A549 (cell line): Measurements from ENCODE around the gene GPR183. TPM values are rescaled to one million over a fixed set of nuclear protein-coding genes. Genes with fewer than 3 reads are reported as not detected.

ENCODE experiments used
- ATAC-seq, 2 experiments: fragments of 200-7000 bp in 1 of 2; fragments of >200 bp in 1 of 2; cut with Nextera tagmentation in 1 of 2; cut with Tn5 transposase in 1 of 2; 3 replicates each; pipeline versions ENCODE4 v1.8.0 to v1.9.1; 2018 to 2020; ENCODE audit warnings: mild to moderate bottlenecking in 1 of 2, moderate library complexity in 1 of 2
- CTCF ChIA-PET: fragments of 300-600 bp; sonication (Branson Sonifier 250); formaldehyde crosslinking; extraction: SDS; loops from one replicate; lab custom pipeline; 2021; ENCODE audit warnings: antibody characterized with exemption, inconsistent platforms; lab: Yijun Ruan, JAX
- POLR2A ChIA-PET: fragments of 350-600 bp; formaldehyde crosslinking; extraction: SDS; loops from one replicate; lab custom pipeline; 2021; ENCODE audit warnings: antibody characterized with exemption, inconsistent platforms; lab: Yijun Ruan, JAX
- DNase-seq, 2 experiments: peaks; one replicate each; pipeline versions ENCODE4 v3.0.0 to v3.0.0-alpha.2; 2011 to 2016; ENCODE audit warnings: low read depth in 1 of 2, low spot score in 1 of 2
- FAIRE-seq: peaks from 2 replicates; lab custom pipeline; 2011; peaks lifted over from hg19 to GRCh38; lab: Jason Lieb, UNC
- H3K27ac ChIP-seq, 2 experiments: fragments of >200 bp; sonication (Bioruptor Twin); formaldehyde crosslinking; 3 replicates each; pipeline ENCODE4 v1.5.1; 2016 to 2017
- H3K4me1 ChIP-seq: fragments of >200 bp; sonication (Bioruptor Twin); formaldehyde crosslinking; 3 replicates; pipeline ENCODE4 v1.6.1; 2016
- H3K4me2 ChIP-seq: fragments of >200 bp; sonication (Bioruptor Twin); formaldehyde crosslinking; 3 replicates; pipeline ENCODE4 v1.6.1; 2016
- H3K4me3 ChIP-seq: fragments of >200 bp; sonication (Bioruptor Twin); formaldehyde crosslinking; 3 replicates; pipeline ENCODE4 v1.5.1; 2016
- H3K9me3 ChIP-seq: fragments of >200 bp; sonication (Bioruptor Twin); formaldehyde crosslinking; 3 replicates; pipeline ENCODE4 v1.6.1; 2016
- BCL3 ChIP-seq: fragments of >200 bp; sonication (Bioruptor Twin); formaldehyde crosslinking; IDR thresholded peaks from 3 replicates; pipeline ENCODE4 v1.6.1; 2016
- BHLHE40 ChIP-seq: IDR thresholded peaks from 2 replicates; pipeline ENCODE4 v1.6.1; 2012; ENCODE audit warnings: low read depth, low read length, inconsistent platforms
- CEBPB ChIP-seq, 2 experiments: fragments of >200 bp in 1 of 2; sonication (Bioruptor Twin) in 1 of 2; formaldehyde crosslinking in 1 of 2; IDR thresholded peaks; 2 replicates each; pipeline ENCODE4 v1.6.1; 2012 to 2016
- CHD2 ChIP-seq: fragments of 150-350 bp; IDR thresholded peaks from 2 replicates; pipeline ENCODE4 v1.6.1; 2014; ENCODE audit warnings: low read length; ENCODE audit not compliant: partially characterized antibody
- EHF ChIP-seq: fragments of 250-450 bp; sonication (Bioruptor Pico); IDR thresholded peaks from 2 replicates; pipeline ENCODE4 v1.5.0; 2020; ENCODE audit warnings: mild to moderate bottlenecking
- EP300 ChIP-seq, 2 experiments: fragments of >200 bp; sonication (Bioruptor Twin); formaldehyde crosslinking; IDR thresholded peaks; 2 replicates in 1 of 2; 3 replicates in 1 of 2; pipeline ENCODE4 v1.6.1; 2016 to 2017
- GATA3 ChIP-seq: IDR thresholded peaks from 2 replicates; pipeline ENCODE4 v1.6.1; 2012; ENCODE audit warnings: borderline replicate concordance
- HOXB5 ChIP-seq: fragments of 250-450 bp; sonication (Bioruptor Pico); IDR thresholded peaks from 2 replicates; pipeline ENCODE4 v1.5.0; 2020; ENCODE audit warnings: mild to moderate bottlenecking, moderate library complexity
- JUN ChIP-seq, 2 experiments: fragments of >200 bp; sonication (Bioruptor Twin); formaldehyde crosslinking; IDR thresholded peaks; 2 replicates in 1 of 2; 3 replicates in 1 of 2; pipeline ENCODE4 v1.6.1; 2016 to 2017
- JUNB ChIP-seq: fragments of >200 bp; sonication (Bioruptor Twin); formaldehyde crosslinking; IDR thresholded peaks from 2 replicates; pipeline ENCODE4 v1.6.1; 2016
- MAFK ChIP-seq: fragments of 450-650 bp; IDR thresholded peaks from 2 replicates; pipeline ENCODE4 v1.6.1; 2014; ENCODE audit not compliant: partially characterized antibody
- MAX ChIP-seq: IDR thresholded peaks from 2 replicates; pipeline ENCODE4 v1.6.1; 2012
- NPAS2 ChIP-seq: fragments of 250-450 bp; sonication (Bioruptor Pico); IDR thresholded peaks from 2 replicates; pipeline ENCODE4 v1.8.0; 2022; ENCODE audit warnings: mild to moderate bottlenecking, moderate library complexity, borderline replicate concordance
- POLR2A ChIP-seq: IDR thresholded peaks from 2 replicates; pipeline ENCODE4 v1.6.1; 2012; ENCODE audit warnings: mild to moderate bottlenecking, low read length
- REST ChIP-seq: fragments of 200-600 bp; sonication (generic); IDR thresholded peaks from 2 replicates; pipeline ENCODE4 v1.6.1; 2016; ENCODE audit warnings: antibody characterized with exemption, mild to moderate bottlenecking, moderate library complexity
- SMC3 ChIP-seq: fragments of >200 bp; sonication (Bioruptor Twin); formaldehyde crosslinking; IDR thresholded peaks from 3 replicates; pipeline ENCODE4 v1.6.1; 2018; ENCODE audit warnings: inconsistent platforms
- TP53 ChIP-seq: fragments of 250-450 bp; sonication (Bioruptor Pico); IDR thresholded peaks from 2 replicates; pipeline ENCODE4 v1.5.0; 2021; ENCODE audit warnings: mild to moderate bottlenecking, moderate library complexity
- ZC3H11A ChIP-seq: fragments of 450-650 bp; IDR thresholded peaks from 2 replicates; pipeline ENCODE4 v1.6.1; 2014; ENCODE audit warnings: antibody characterized with exemption, mild to moderate bottlenecking
- ZFP36 ChIP-seq: fragments of 450-650 bp; IDR thresholded peaks from 2 replicates; pipeline ENCODE4 v1.6.1; 2014; ENCODE audit warnings: borderline replicate concordance; ENCODE audit not compliant: partially characterized antibody
- ZNF302 ChIP-seq: fragments of 250-450 bp; sonication (Bioruptor Pico); IDR thresholded peaks from 2 replicates; pipeline ENCODE4 v1.9.0; 2021; ENCODE audit warnings: inconsistent platforms, mild to moderate bottlenecking, moderate library complexity
- WGBS: methylation state at CpG from one replicate; pipeline ENCODE4 v1.1.6; 2017; ENCODE audit errors: missing lambda C conversion rate; 5-methylcytosine and 5-hydroxymethylcytosine counted together
- polyA plus RNA-seq, 4 experiments: library from polyadenylated mRNA; depleted of rRNA in 3 of 4; stranded (reverse); fragments of >200 nt; fragmentation: RNase III in 1 of 4; extraction: RNeasy Plus Mini Kit Qiagen cat#74134 plus additional on column Dnase treatment in 1 of 4; gene quantifications; 2 replicates in 3 of 4; 3 replicates in 1 of 4; pipeline ENCODE4 v1.2.3, GENCODE V29; 2011 to 2017
- TF ChIP-seq, protein P1 (sequence below): fragments of 250-450 bp; sonication (Bioruptor Pico); IDR thresholded peaks from 2 replicates; pipeline ENCODE4 v1.5.0; 2020; ENCODE audit warnings: low read depth, mild to moderate bottlenecking, moderate library complexity

The GPR183 gene
- polyA plus RNA-seq, 2 of the 4 experiments (the other 2 are of a cell fraction): not detected

GRCh38 chr13:99329477-99329876, 22.3 kb upstream of the GPR183 start:
- TF ChIP-seq NPAS2 (CRISPR knock-in tag): no peak
- TF ChIP-seq, all 56 proteins: peak for 0
- 100% methylated on average over 1 of the region's 1 CpG for WGBS
- H3K4me1 ChIP-seq: no peaks in the 10 kb centered on the region
- H3K4me3 ChIP-seq: no peak overlapping the region
- no peaks in the 10 kb centered on the region for H3K9me3 ChIP-seq
- no peak overlapping the region for H3K4me2 ChIP-seq
- DNase-seq (no peak), FAIRE-seq (no peak), ATAC-seq (no peak)
- ChIA-PET CTCF (no interaction called here), POLR2A (no interaction called here)
- H3K27ac ChIP-seq: no peak overlapping the region

- no peak for TF ChIP-seq SMC3
- no peak for TF ChIP-seq BHLHE40
- TF ChIP-seq ZC3H11A: no peak
- TF ChIP-seq POLR2A: no peak
- TF ChIP-seq JUNB: no peak
- TF ChIP-seq CEBPB (IDR thresholded peaks at IDR 0.05): no peak
- TF ChIP-seq JUN (IDR thresholded peaks at IDR 0.05): no peak
- ATAC-seq: no peak
- no peak overlapping the region for H3K4me2 ChIP-seq
- no peak for FAIRE-seq
- H3K27ac ChIP-seq: no peak overlapping the region
- no peaks in the 10 kb centered on the region for H3K9me3 ChIP-seq
- DNase-seq: no peak
- CTCF ChIA-PET: no interaction called here
- H3K4me1 ChIP-seq: no peaks in the 10 kb centered on the region
- POLR2A ChIA-PET: no interaction called here
- 90% methylated on average over 2 of the region's 2 CpGs for WGBS
- H3K4me3 ChIP-seq: no peak overlapping the region
Measured at GRCh38 chr13:99327761-99328160, 20.6 kb upstream of the GPR183 start.

DNA sequence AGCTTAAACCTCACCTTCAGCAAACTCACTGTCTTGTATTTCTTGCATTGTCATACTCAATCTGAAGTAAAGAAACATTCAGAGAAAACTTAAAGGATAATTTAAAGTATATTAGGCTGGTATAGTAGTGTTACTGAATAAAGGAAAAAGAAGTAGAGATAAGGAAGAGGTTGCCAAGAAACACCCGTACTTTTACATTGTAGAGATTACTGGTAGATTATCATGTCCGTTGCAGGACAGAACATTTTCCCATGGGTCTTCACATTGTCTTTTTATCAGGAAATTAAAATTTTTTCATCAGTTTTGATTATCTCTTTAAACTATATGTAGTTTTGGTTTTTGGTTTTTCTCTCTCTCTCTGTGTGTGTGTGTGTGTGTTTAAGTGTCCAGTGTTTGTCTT, 19.9 kb upstream of the GPR183 start:
- ChIA-PET CTCF (interaction anchor here (0.9 kb wide), 1 partner anchor 12 kb away, joined by 3 read pairs; no protein-coding TSS in a partner anchor), POLR2A (no interaction called here)
- no peak for ATAC-seq
- WGBS: 92% methylated on average over 2 of the region's 2 CpGs
- TF ChIP-seq TP53 (CRISPR knock-in tag): no peak
- no peak for TF ChIP-seq NPAS2 (CRISPR knock-in tag)
- no peak for TF ChIP-seq SMC3
- Histone ChIP-seq H3K4me3 (no peak overlapping the region), H3K4me2 (no peak overlapping the region), H3K9me3 (no peaks in the 10 kb centered on the region), H3K4me1 (peaks cover under 1% of the 10 kb centered on the region; the same call in 1 of the 3 replicates), H3K27ac (no peak overlapping the region)
- FAIRE-seq: no peak
- DNase-seq: no peak

- no peaks in the 10 kb centered on the region for H3K9me3 ChIP-seq
- ChIA-PET CTCF (no interaction called here), POLR2A (no interaction called here)
- peaks cover 12% of the 10 kb centered on the region; the same call in 1 of the 3 replicates for H3K4me1 ChIP-seq
- DNase-seq (no peak), FAIRE-seq (no peak), ATAC-seq (no peak)
- no peak overlapping the region for H3K4me2 ChIP-seq
- no peak overlapping the region for H3K4me3 ChIP-seq
- no peak for TF ChIP-seq EHF (CRISPR knock-in tag)
- no peak for TF ChIP-seq GATA3
- TF ChIP-seq EP300 (IDR thresholded peaks at IDR 0.05): no peak
- no peak for TF ChIP-seq MAX
- TF ChIP-seq CHD2: no peak
- no peak for TF ChIP-seq JUNB
- no peak for TF ChIP-seq HOXB5 (CRISPR knock-in tag)
- no peak for TF ChIP-seq ZNF302
- TF ChIP-seq ZFP36: no peak
- no peak for TF ChIP-seq BCL3
- H3K27ac ChIP-seq: no peak overlapping the region
Measured at GRCh38 chr13:99326012-99326411, 18.8 kb upstream of the GPR183 start.

GRCh38 chr13:99323488-99323887, 16.3 kb upstream of the GPR183 start:
- no peak for DNase-seq
- TF ChIP-seq REST (no peak), MAFK (no peak), NPAS2 (CRISPR knock-in tag) (no peak)
- TF ChIP-seq, protein P1, sequence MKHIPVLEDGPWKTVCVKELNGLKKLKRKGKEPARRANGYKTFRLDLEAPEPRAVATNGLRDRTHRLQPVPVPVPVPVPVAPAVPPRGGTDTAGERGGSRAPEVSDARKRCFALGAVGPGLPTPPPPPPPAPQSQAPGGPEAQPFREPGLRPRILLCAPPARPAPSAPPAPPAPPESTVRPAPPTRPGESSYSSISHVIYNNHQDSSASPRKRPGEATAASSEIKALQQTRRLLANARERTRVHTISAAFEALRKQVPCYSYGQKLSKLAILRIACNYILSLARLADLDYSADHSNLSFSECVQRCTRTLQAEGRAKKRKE (CRISPR knock-in tag): no peak
- TF ChIP-seq, all 56 proteins: peak for 0
- Histone ChIP-seq H3K4me3 (no peak overlapping the region), H3K4me1 (peaks cover 16% of the 10 kb centered on the region; the same call in 1 of the 3 replicates), H3K9me3 (no peaks in the 10 kb centered on the region), H3K4me2 (no peak overlapping the region), H3K27ac (no peak overlapping the region)
- ChIA-PET CTCF (no interaction called here), POLR2A (no interaction called here)
- ATAC-seq (no peak), FAIRE-seq (no peak)
- 65% methylated on average over 3 of the region's 3 CpGs for WGBS
